ENCODE measurements around the gene CEBPG. TPM values are rescaled to one million over a fixed set of nuclear protein-coding genes. Genes with fewer than 3 reads are reported as not detected.

CEBPG gene
- total and polyA plus RNA-seq, 2 donors (not counting 1 experiment from before 2014, with no cell fraction given), result 13.7 to 66.7 TPM

DNA sequence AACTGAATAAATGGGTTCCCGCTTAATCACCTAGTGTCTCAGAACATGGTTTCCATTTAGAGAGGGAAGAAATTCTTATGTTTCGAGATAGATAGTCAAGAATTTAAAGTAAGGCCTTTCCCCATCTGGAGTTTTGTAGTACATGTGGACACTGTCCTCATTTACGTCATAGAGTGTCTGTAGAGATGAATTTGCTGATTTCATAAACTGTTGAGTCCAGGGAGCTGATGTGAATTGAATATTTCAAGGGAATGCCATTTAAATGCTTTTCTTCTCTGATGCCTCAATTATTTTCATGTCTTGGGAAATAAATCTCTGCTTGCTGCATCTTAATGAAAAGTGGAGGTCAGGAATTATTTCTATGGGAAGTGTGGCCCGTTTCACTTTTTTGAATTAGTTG is 9.5 kb downstream of the CEBPG start:
- Histone ChIP-seq H3K9ac (ENCODE audit: insufficient read depth, low read length) (no peak overlapping the region), H3K79me2 (ENCODE audit: control insufficient read depth, insufficient read depth, low read length) (peaks cover 25% of the 10 kb centered on the region), H4K20me1 (ENCODE audit: control insufficient read depth, extremely low read depth, insufficient read depth, low read length) (no peaks in the 10 kb centered on the region), H3K4me1 (ENCODE audit: control insufficient read depth, extremely low read depth, insufficient read depth, low read length) (no peaks in the 10 kb centered on the region), H3K9me3 (ENCODE audit: control insufficient read depth, insufficient read depth, low read depth, low read length) (no peaks in the 10 kb centered on the region), H3K27ac (ENCODE audit: insufficient read depth, low read length) (no peak overlapping the region), H3K36me3 (ENCODE audit: control insufficient read depth, insufficient read depth, low read length) (peaks cover 6% of the 10 kb centered on the region), H3K4me3 (replicated peaks in 1 of 4; ENCODE audit: control extremely low read depth in 1 of 4, insufficient read depth in 1 of 4, low read depth in 3 of 4, low read length in 4 of 4) (no peak overlapping the region), H3K27me3 (ENCODE audit: control insufficient read depth, insufficient read depth, low read length) (no peaks in the 10 kb centered on the region), H3K4me2 (ENCODE audit: extremely low read depth, insufficient read depth, low read length) (no peak overlapping the region), H2AFZ (ENCODE audit: low read length) (no peak overlapping the region)
- TF ChIP-seq, protein P1, sequence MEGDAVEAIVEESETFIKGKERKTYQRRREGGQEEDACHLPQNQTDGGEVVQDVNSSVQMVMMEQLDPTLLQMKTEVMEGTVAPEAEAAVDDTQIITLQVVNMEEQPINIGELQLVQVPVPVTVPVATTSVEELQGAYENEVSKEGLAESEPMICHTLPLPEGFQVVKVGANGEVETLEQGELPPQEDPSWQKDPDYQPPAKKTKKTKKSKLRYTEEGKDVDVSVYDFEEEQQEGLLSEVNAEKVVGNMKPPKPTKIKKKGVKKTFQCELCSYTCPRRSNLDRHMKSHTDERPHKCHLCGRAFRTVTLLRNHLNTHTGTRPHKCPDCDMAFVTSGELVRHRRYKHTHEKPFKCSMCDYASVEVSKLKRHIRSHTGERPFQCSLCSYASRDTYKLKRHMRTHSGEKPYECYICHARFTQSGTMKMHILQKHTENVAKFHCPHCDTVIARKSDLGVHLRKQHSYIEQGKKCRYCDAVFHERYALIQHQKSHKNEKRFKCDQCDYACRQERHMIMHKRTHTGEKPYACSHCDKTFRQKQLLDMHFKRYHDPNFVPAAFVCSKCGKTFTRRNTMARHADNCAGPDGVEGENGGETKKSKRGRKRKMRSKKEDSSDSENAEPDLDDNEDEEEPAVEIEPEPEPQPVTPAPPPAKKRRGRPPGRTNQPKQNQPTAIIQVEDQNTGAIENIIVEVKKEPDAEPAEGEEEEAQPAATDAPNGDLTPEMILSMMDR (conservative IDR thresholded peaks at IDR 0.05 in 1 of 2, IDR thresholded peaks at IDR 0.05 in 1 of 2; ENCODE audit: low read depth in 1 of 2, low read length in 2 of 2), result no peak
- TF ChIP-seq EZH2 (IDR thresholded peaks at IDR 0.05; ENCODE audit: low read length, missing control alignments), result no peak
- no peak for DNase-seq (ENCODE audit: low read depth in 2 of 2)

DNA sequence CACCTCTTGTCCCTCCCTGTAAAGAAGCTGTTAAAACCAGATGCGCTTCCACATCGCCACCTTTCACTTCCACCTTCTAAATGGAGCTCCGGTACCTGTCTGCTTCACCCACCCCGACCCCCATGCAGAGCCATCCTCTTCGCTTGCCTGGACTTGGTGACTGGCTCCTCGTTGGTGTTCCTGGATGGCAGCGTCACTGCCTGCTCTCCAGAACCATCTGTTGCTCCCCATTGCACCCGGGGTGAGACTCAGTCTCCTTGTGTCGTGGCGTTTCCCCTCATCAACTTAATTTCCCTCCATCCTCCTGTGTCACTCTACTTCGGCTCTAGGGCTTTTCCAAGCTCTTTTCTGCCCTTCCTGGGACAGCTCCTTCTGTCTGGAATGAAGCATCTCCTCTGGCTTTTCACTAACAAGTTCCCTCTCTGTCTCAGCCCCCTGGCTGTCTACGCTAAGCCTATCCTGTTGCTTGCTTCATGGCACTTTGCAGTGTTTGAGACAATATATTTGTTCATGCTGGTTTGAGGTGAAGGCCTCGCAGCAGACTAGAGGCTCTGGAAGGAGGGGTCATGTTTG is 10.3 kb downstream of the CEBPG start:
- no peak overlapping the region for H3K4me3 ChIP-seq (replicated peaks in 1 of 4; ENCODE audit: control extremely low read depth in 1 of 4, insufficient read depth in 1 of 4, low read depth in 3 of 4, low read length in 4 of 4)
- no peak overlapping the region for H3K4me2 ChIP-seq (ENCODE audit: extremely low read depth, insufficient read depth, low read length)
- H3K36me3 ChIP-seq (ENCODE audit: control insufficient read depth, insufficient read depth, low read length), result peaks cover 6% of the 10 kb centered on the region
- H4K20me1 ChIP-seq (ENCODE audit: control insufficient read depth, extremely low read depth, insufficient read depth, low read length), result no peaks in the 10 kb centered on the region
- H3K4me1 ChIP-seq (ENCODE audit: control insufficient read depth, extremely low read depth, insufficient read depth, low read length), result no peaks in the 10 kb centered on the region
- TF ChIP-seq, protein P1 (conservative IDR thresholded peaks at IDR 0.05 in 1 of 2, IDR thresholded peaks at IDR 0.05 in 1 of 2; ENCODE audit: low read depth in 1 of 2, low read length in 2 of 2), result no peak
- TF ChIP-seq EZH2 (IDR thresholded peaks at IDR 0.05; ENCODE audit: low read length, missing control alignments), result no peak
- H2AFZ ChIP-seq (ENCODE audit: low read length), result no peak overlapping the region
- H3K9ac ChIP-seq (ENCODE audit: insufficient read depth, low read length), result no peak overlapping the region
- no peaks in the 10 kb centered on the region for H3K27me3 ChIP-seq (ENCODE audit: control insufficient read depth, insufficient read depth, low read length)
- peaks cover 17% of the 10 kb centered on the region for H3K79me2 ChIP-seq (ENCODE audit: control insufficient read depth, insufficient read depth, low read length)
- DNase-seq (ENCODE audit: low read depth in 2 of 2), result no peak
- H3K9me3 ChIP-seq (ENCODE audit: control insufficient read depth, insufficient read depth, low read depth, low read length), result no peaks in the 10 kb centered on the region
- no peak overlapping the region for H3K27ac ChIP-seq (ENCODE audit: insufficient read depth, low read length)

DNA sequence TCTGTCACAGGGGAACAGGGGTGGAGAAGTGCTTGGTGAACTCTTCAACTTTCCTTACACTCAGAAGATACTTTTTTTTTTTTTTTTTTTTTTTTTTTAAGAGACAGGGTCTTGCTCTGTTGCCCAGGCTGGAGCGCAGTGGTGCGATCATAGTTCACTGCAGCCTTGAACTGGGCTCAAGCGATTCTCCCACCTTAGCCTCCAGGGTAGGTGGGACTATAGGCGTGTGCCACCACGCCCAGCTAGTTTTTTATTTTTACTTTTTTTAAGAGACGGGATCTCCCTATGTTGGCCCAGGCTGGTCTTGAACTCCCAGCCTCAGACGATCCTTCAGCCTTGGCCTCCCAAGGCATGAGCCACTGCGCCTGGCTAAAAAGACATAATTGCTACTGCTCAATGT is 11.5 kb downstream of the CEBPG start:
- Histone ChIP-seq H3K4me1 (ENCODE audit: control insufficient read depth, extremely low read depth, insufficient read depth, low read length) (no peaks in the 10 kb centered on the region), H4K20me1 (ENCODE audit: control insufficient read depth, extremely low read depth, insufficient read depth, low read length) (no peaks in the 10 kb centered on the region), H2AFZ (ENCODE audit: low read length) (no peak overlapping the region), H3K4me2 (ENCODE audit: extremely low read depth, insufficient read depth, low read length) (no peak overlapping the region), H3K79me2 (ENCODE audit: control insufficient read depth, insufficient read depth, low read length) (peaks cover 7% of the 10 kb centered on the region), H3K36me3 (ENCODE audit: control insufficient read depth, insufficient read depth, low read length) (peaks cover 5% of the 10 kb centered on the region), H3K9me3 (ENCODE audit: control insufficient read depth, insufficient read depth, low read depth, low read length) (no peaks in the 10 kb centered on the region), H3K9ac (ENCODE audit: insufficient read depth, low read length) (no peak overlapping the region), H3K27me3 (ENCODE audit: control insufficient read depth, insufficient read depth, low read length) (no peaks in the 10 kb centered on the region), H3K4me3 (replicated peaks in 1 of 4; ENCODE audit: control extremely low read depth in 1 of 4, insufficient read depth in 1 of 4, low read depth in 3 of 4, low read length in 4 of 4) (no peak overlapping the region), H3K27ac (ENCODE audit: insufficient read depth, low read length) (no peak overlapping the region)
- no peak for DNase-seq (ENCODE audit: low read depth in 2 of 2)
- TF ChIP-seq EZH2 (IDR thresholded peaks at IDR 0.05; ENCODE audit: low read length, missing control alignments), result no peak
- TF ChIP-seq, protein P1 (conservative IDR thresholded peaks at IDR 0.05 in 1 of 2, IDR thresholded peaks at IDR 0.05 in 1 of 2; ENCODE audit: low read depth in 1 of 2, low read length in 2 of 2), result no peak

All from fibroblast of lung (primary cell).